Natural killer cell (primary cell): ENCODE results near the gene MIOS. TPM values are rescaled to one million over a fixed set of nuclear protein-coding genes. Genes with fewer than 3 reads are reported as not detected.

ENCODE experiments used
- ATAC-seq, 3 donors: fragments of 150-1000 bp in 2 of 3; fragments of 200-7000 bp in 1 of 3; cut with Tn5 transposase; 1 replicate in 1 of 3; 2 replicates in 2 of 3; pipeline ENCODE4 v1.10.0; 2021; ENCODE audit warnings: mild to moderate bottlenecking in 2 of 3, moderate library complexity in 2 of 3
- DNase-seq, 2 donors: peaks; one replicate each; pipeline versions ENCODE4 v3.0.0 to v3.0.0-alpha.2; 2013 to 2021; ENCODE audit warnings: mixed read lengths in 1 of 2
- H3K27ac ChIP-seq: one replicate; pipeline ENCODE4 v1.5.1; 2013; ENCODE audit warnings: mild to moderate bottlenecking, low read length
- H3K27me3 ChIP-seq: one replicate; pipeline ENCODE4 v1.6.1; 2013; ENCODE audit warnings: low read length; ENCODE audit not compliant: control insufficient read depth, insufficient read depth
- H3K36me3 ChIP-seq: one replicate; pipeline ENCODE4 v1.6.1; 2013; ENCODE audit warnings: low read length; ENCODE audit not compliant: control insufficient read depth, insufficient read depth
- H3K4me1 ChIP-seq: one replicate; pipeline ENCODE4 v1.6.1; 2013; ENCODE audit warnings: low read length; ENCODE audit not compliant: control insufficient read depth, insufficient read depth
- H3K4me3 ChIP-seq: one replicate; pipeline ENCODE4 v1.5.1; 2013; ENCODE audit warnings: low read length
- H3K9me3 ChIP-seq: one replicate; pipeline ENCODE4 v1.6.1; 2013; ENCODE audit warnings: low read length; ENCODE audit not compliant: control insufficient read depth, insufficient read depth
- H3K27ac Mint-ChIP-seq, 2 donors: one replicate each; pipeline ENCODE4 v1.8.0; 2022; ENCODE audit warnings: mild to moderate bottlenecking in 2 of 2, mixed read lengths in 2 of 2, moderate library complexity in 1 of 2
- H3K27me3 Mint-ChIP-seq, 2 donors: one replicate each; pipeline ENCODE4 v1.8.0; 2022; ENCODE audit warnings: low read depth in 2 of 2, mixed read lengths in 2 of 2
- H3K36me3 Mint-ChIP-seq: one replicate; pipeline ENCODE4 v1.8.0; 2022; ENCODE audit warnings: mixed read lengths
- H3K4me1 Mint-ChIP-seq, 2 donors: one replicate each; pipeline ENCODE4 v1.8.0; 2022; ENCODE audit warnings: mixed read lengths in 2 of 2
- H3K4me3 Mint-ChIP-seq: one replicate; pipeline ENCODE4 v1.8.0; 2022; ENCODE audit warnings: mild to moderate bottlenecking, moderate library complexity, mixed read lengths
- H3K9me3 Mint-ChIP-seq, 2 donors: one replicate each; pipeline ENCODE4 v1.8.0; 2022; ENCODE audit warnings: mixed read lengths in 2 of 2
- CTCF ChIP-seq: fragments of 200-600 bp; IDR thresholded peaks from one replicate; pipeline ENCODE4 v1.8.0; 2022; ENCODE audit warnings: antibody characterized with exemption
- WGBS: methylation state at CpG from one replicate; pipeline ENCODE4 v1.1.7; 2013; ENCODE audit warnings: missing lambda C conversion rate; ENCODE audit not compliant: insufficient coverage; 5-methylcytosine and 5-hydroxymethylcytosine counted together
- intact Hi-C: fragments of 100-400 bp; cut with micrococcal nuclease; formaldehyde crosslinking; loops from one replicate; pipeline ENCODE4 v1.14.2; 2022
- total RNA-seq, 4 donors: library from RNA; stranded (reverse); fragments of 120-200 nt in 1 of 4; gene quantifications; one replicate each; pipeline versions ENCODE4 v1.2.3 to v1.2.4, GENCODE V29; 2013 to 2022

MIOS gene
- total RNA-seq, 3 donors from 2014 or later (not counting 1 experiment from before 2014, with no cell fraction given) = 23.5 to 30.9 (median 28.9) TPM

- H3K36me3 Mint-ChIP-seq = no peaks in the 10 kb centered on the region
- peaks cover 29 to 30% of the 10 kb centered on the region in 2 donors for H3K4me1 Mint-ChIP-seq
- no peaks in the 10 kb centered on the region for H3K9me3 ChIP-seq
- no peaks in the 10 kb centered on the region for H3K27me3 Mint-ChIP-seq
- no peaks in the 10 kb centered on the region for H3K27me3 ChIP-seq
- 96% methylated on average over 4 of the region's 4 CpGs for WGBS
- H3K4me1 ChIP-seq = peaks cover 14% of the 10 kb centered on the region
- no peak overlapping the region for H3K4me3 ChIP-seq
- H3K27ac ChIP-seq = no peak overlapping the region
- ATAC-seq = no peak
- H3K9me3 Mint-ChIP-seq = no peaks in the 10 kb centered on the region
- H3K27ac Mint-ChIP-seq = no peak overlapping the region
- no peak overlapping the region for H3K4me3 Mint-ChIP-seq
- intact Hi-C loops = no loop called here
- H3K36me3 ChIP-seq = no peaks in the 10 kb centered on the region
- DNase-seq = no peak
- no peak for TF ChIP-seq CTCF
Observed at GRCh38 chr7:7565018-7565680, 1.5 kb upstream of the MIOS start.

GRCh38 chr7:7565746-7566650, 686 bp upstream of the MIOS start:
- DNase-seq = no peak
- H3K27me3 ChIP-seq = no peaks in the 10 kb centered on the region
- no peaks in the 10 kb centered on the region for H3K36me3 ChIP-seq
- Mint-ChIP-seq H3K36me3 (no peaks in the 10 kb centered on the region), H3K27me3 (no peaks in the 10 kb centered on the region), H3K9me3 (no peaks in the 10 kb centered on the region), H3K27ac (no peak overlapping the region), H3K4me1 (peaks cover 37 to 38% of the 10 kb centered on the region in 2 donors), H3K4me3 (no peak overlapping the region)
- intact Hi-C loops = loop anchor here (2.0 kb wide), 1 partner anchor 383 kb away; the partner anchor contains the start of gene C1GALT1
- no peaks in the 10 kb centered on the region for H3K9me3 ChIP-seq
- TF ChIP-seq CTCF = no peak
- H3K4me1 ChIP-seq = peaks cover 14% of the 10 kb centered on the region
- peak in 1 of 3 donors; percentile 2 for ATAC-seq
- peak overlapping the region; percentile 92 for H3K27ac ChIP-seq
- WGBS = 94% methylated on average over 26 of the region's 26 CpGs
- peak overlapping the region; percentile 85 for H3K4me3 ChIP-seq

GRCh38 chr7:7567898-7568531, 1.3 kb downstream of the MIOS start:
- intact Hi-C loops = loop anchor here (1.0 to 2.0 kb wide), 2 partner anchors 72 to 385 kb away; partner anchors contain the start of genes C1GALT1 and UMAD1
- no peak for TF ChIP-seq CTCF
- Histone ChIP-seq H3K27me3 (no peaks in the 10 kb centered on the region), H3K36me3 (peaks cover 4% of the 10 kb centered on the region), H3K4me3 (peak overlapping the region; percentile 85), H3K4me1 (peaks cover 14% of the 10 kb centered on the region), H3K27ac (peak overlapping the region; percentile 92), H3K9me3 (no peaks in the 10 kb centered on the region)
- Mint-ChIP-seq H3K4me1 (peaks cover 37 to 38% of the 10 kb centered on the region in 2 donors), H3K27me3 (no peaks in the 10 kb centered on the region), H3K9me3 (no peaks in the 10 kb centered on the region), H3K27ac (peak overlapping the region in 1 of 2 donors; percentile 66), H3K36me3 (no peaks in the 10 kb centered on the region), H3K4me3 (peak overlapping the region; percentile 87)
- 78% methylated on average over 1 of the region's 2 CpGs for WGBS
- no peak for ATAC-seq
- peak in 1 of 2 donors; percentile 11 for DNase-seq
